ENCODE measurements around the gene TBC1D22A. TPM values are rescaled to one million over a fixed set of nuclear protein-coding genes. Genes with fewer than 3 reads are reported as not detected.

TBC1D22A gene
- total RNA-seq, 2 donors from 2014 or later = 21.5 to 23.1 TPM

DNA sequence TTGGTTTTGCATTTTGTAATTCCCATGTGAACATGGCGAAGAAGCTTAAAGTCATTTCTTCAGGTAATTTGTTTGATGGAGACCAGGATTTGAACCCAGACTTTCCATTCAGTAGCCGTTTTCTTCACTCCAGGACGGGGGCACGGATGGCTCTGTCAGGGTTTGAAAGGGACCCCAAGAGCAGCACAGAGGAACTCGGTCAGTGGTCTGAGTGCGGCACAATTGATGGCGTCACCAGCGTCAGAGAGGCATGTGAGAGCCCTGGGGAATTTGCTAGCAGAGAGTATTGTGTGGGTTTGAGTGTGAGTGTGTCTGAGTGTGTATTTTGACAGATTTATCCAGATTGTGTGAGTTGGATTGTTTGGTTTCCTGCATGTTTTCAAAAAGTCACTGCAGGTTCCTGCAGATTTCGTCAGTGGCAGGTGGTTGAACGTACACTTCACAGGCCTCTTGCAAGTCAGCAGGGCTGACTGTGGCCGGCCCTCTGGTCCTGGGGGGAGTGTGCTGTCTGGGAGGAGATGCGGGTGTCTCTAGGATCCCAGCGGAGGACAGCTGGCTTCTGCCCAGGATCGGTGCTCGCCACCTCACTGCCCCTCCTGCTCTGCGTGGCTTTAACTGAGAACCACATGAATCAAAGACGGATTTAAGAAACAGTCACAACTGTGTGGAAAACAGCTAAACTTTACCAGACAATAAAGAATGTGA lies 199.3 kb downstream of the TBC1D22A start:
- Histone ChIP-seq H3K9me3 (no peaks in the 10 kb centered on the region), H3K36me3 (replicated peaks in 1 of 2; ENCODE audit: insufficient read depth in 1 of 2, low read depth in 2 of 2) (no peaks in the 10 kb centered on the region), H3K27me3 (no peaks in the 10 kb centered on the region), H3K4me3 (no peak overlapping the region), H3K4me1 (no peaks in the 10 kb centered on the region), H3K27ac (no peak overlapping the region)
- TF ChIP-seq POLR2A (IDR thresholded peaks at IDR 0.05) = no peak
- TF ChIP-seq, protein P1, sequence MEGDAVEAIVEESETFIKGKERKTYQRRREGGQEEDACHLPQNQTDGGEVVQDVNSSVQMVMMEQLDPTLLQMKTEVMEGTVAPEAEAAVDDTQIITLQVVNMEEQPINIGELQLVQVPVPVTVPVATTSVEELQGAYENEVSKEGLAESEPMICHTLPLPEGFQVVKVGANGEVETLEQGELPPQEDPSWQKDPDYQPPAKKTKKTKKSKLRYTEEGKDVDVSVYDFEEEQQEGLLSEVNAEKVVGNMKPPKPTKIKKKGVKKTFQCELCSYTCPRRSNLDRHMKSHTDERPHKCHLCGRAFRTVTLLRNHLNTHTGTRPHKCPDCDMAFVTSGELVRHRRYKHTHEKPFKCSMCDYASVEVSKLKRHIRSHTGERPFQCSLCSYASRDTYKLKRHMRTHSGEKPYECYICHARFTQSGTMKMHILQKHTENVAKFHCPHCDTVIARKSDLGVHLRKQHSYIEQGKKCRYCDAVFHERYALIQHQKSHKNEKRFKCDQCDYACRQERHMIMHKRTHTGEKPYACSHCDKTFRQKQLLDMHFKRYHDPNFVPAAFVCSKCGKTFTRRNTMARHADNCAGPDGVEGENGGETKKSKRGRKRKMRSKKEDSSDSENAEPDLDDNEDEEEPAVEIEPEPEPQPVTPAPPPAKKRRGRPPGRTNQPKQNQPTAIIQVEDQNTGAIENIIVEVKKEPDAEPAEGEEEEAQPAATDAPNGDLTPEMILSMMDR (IDR thresholded peaks at IDR 0.05) = no peak
- DNase-seq (no peak), ATAC-seq (no peak)
- WGBS, 2 donors = 85 to 95% methylated on average over 17 of the region's 17 CpGs
- intact Hi-C loops (cut with DNase I) = no loop called here

DNA sequence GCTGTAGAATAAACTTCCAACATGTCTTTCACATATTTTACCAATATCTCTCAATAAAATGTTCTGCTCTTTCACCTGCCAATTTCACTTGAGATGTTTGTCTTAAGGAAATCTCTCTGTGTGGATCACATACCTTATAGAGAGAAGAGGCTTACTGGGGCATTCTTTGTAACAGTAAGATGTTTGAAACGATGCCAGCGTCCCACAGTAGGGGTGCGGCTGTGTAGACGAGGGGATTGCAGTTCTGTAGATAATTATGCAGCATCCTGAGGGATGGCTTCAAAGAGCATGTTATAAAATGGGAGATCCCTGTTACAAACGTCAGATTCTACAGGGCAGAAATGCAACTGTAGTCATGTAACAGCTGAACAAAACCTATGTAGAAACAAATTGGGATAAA lies 200.0 kb downstream of the TBC1D22A start:
- H3K27me3 ChIP-seq = no peaks in the 10 kb centered on the region
- H3K4me3 ChIP-seq = no peak overlapping the region
- H3K4me1 ChIP-seq = no peaks in the 10 kb centered on the region
- intact Hi-C loops (cut with DNase I) = no loop called here
- DNase-seq (no peak), ATAC-seq (no peak)
- H3K36me3 ChIP-seq (replicated peaks in 1 of 2; ENCODE audit: insufficient read depth in 1 of 2, low read depth in 2 of 2) = no peaks in the 10 kb centered on the region
- TF ChIP-seq, protein P1 (IDR thresholded peaks at IDR 0.05) = no peak
- no peak for TF ChIP-seq POLR2A (IDR thresholded peaks at IDR 0.05)
- H3K9me3 ChIP-seq = no peaks in the 10 kb centered on the region
- 75 to 80% methylated on average over 5 of the region's 5 CpGs for WGBS, 2 donors
- no peak overlapping the region for H3K27ac ChIP-seq

DNA sequence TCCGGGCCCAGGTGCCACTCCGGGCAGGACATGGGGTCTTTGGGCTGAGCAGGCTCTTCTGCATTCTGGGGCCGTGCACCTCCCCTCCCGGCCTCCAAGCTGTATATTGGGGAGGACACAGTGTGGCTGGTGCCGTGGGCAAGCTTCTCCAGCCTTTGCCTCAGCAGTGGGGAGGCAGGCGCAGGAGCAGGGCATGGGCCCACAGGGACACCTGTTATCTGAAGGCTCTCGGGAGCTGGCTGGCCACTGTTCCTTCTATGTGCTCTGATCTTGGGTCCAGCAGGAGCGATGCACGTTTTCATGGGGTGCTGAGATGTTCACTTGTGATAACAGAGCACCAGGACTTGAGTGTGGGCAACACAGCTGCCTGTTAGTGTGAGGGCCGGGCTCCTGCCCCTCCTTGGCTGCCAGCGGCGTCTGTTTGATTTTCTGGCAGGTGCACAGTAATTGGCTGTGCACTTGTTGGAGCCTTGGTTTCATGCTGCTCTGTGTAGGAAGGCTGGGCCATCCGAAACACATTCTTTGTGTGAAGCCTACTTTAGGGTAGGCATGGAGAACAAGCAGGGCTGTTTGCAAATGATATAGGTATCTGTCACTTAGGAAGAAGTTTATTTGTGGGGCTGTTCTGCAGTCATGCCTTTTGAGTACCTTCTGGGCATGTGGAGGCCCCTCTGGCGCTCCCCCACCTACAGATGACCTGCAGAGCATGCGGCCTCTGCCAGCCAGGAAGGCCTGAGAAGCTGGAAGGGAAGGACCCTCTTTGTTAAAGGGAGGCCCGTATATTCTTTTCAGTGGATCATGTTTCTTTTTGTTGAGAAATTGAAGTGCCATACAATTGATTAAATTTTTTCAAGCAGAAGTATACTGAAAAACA lies 201.5 kb downstream of the TBC1D22A start:
- intact Hi-C loops (cut with DNase I) = no loop called here
- H3K27ac ChIP-seq = no peak overlapping the region
- no peaks in the 10 kb centered on the region for H3K9me3 ChIP-seq
- TF ChIP-seq, protein P1 (IDR thresholded peaks at IDR 0.05) = no peak
- TF ChIP-seq POLR2A (IDR thresholded peaks at IDR 0.05) = no peak
- H3K27me3 ChIP-seq = no peaks in the 10 kb centered on the region
- ATAC-seq (no peak), DNase-seq (no peak)
- no peaks in the 10 kb centered on the region for H3K4me1 ChIP-seq
- H3K36me3 ChIP-seq (replicated peaks in 1 of 2; ENCODE audit: insufficient read depth in 1 of 2, low read depth in 2 of 2) = no peaks in the 10 kb centered on the region
- no peak overlapping the region for H3K4me3 ChIP-seq
- 85 to 91% methylated on average over 12 to 16 of the region's 16 CpGs for WGBS, 2 donors

DNA sequence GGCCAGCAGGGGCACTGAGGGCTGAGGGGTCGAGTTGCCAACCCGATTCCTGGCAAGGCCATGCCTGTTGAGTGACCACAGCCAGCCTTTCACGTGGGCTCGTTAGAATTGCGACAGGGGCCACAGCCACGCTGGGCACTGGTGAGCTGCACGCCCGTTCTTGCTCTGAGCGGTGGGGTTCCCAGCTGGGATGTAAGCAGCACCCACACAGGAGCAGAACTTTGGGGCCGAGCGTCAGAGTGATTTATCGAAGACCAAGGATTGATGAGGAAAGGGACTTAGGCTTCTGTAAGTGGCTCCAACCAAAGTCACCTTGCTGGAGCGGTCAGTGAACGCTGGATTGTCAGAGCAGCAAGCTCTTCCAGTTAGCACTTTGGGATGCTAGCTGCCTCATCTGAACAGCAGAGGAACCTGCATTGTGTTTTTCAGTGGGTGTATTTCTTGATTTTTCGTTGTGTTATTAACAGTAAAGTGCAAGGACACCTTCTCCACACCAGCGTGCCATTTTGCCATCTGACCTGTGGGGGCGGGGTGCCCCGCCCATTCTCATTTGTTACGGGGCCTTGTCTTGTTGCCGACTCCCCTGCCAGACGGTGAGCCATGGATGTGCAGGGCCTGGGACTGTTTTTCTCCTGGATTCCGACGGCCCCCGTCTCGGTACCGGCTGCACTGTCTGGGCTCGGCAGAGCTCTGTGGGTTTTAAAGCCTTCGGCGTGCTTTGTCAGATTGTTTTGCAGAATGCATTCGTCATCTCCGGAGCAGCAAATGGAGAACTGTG lies 202.5 kb downstream of the TBC1D22A start:
- H3K36me3 ChIP-seq (replicated peaks in 1 of 2; ENCODE audit: insufficient read depth in 1 of 2, low read depth in 2 of 2) = no peaks in the 10 kb centered on the region
- TF ChIP-seq POLR2A (IDR thresholded peaks at IDR 0.05) = no peak
- TF ChIP-seq, protein P1 (IDR thresholded peaks at IDR 0.05) = no peak
- 90% methylated on average over 31 of the region's 31 CpGs for whole genome bisulfite sequencing, 2 donors
- H3K27ac ChIP-seq = no peak overlapping the region
- intact Hi-C loops (cut with DNase I) = no loop called here
- H3K4me1 ChIP-seq = peaks cover 7% of the 10 kb centered on the region
- DNase-seq = no peak
- no peak overlapping the region for H3K4me3 ChIP-seq
- ATAC-seq = no peak
- H3K9me3 ChIP-seq = no peaks in the 10 kb centered on the region
- no peaks in the 10 kb centered on the region for H3K27me3 ChIP-seq
